ENCODE results near the gene ADAMTS16.

ADAMTS16 gene

DNA sequence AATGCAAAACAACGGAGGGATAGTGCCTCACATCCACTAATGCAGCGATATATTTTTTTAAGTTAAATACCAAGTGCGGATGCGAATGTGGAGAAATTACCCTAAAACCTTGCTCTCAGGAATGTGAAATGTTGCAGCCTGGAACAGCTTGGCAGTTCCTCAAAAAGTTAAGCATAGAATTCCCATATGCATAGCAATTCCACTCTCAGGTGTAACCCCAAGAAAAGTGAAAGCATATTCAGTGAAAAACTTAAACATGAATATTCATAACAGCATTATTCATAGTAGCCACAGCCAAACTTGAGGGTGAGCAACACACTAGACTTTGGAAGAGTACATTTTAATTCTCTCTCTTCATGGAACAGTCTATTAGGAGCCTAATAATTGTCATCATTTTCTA lies 199.1 kb downstream of the ADAMTS16 start:
- no peaks in the 10 kb centered on the region for H3K9me2 ChIP-seq (replicated peaks; ENCODE audit: insufficient read depth, low read length)
- H3K4me2 ChIP-seq (ENCODE audit: low read depth, low read length) = no peak overlapping the region
- H3K9ac ChIP-seq (ENCODE audit: low read length) = no peak overlapping the region
- H3K27me3 ChIP-seq (replicated peaks; ENCODE audit: insufficient read depth, low read length) = no peaks in the 10 kb centered on the region
- H3K27ac ChIP-seq (ENCODE audit: low read length) = no peak overlapping the region
- no peaks in the 10 kb centered on the region for H3K36me3 ChIP-seq (replicated peaks; ENCODE audit: insufficient read depth, low read length)
- H3F3A ChIP-seq (ENCODE audit: insufficient read depth, low read length) = no peaks in the 10 kb centered on the region
- no peak for DNase-seq
- H3K79me2 ChIP-seq (ENCODE audit: low read length) = no peaks in the 10 kb centered on the region
- no peaks in the 10 kb centered on the region for H4K20me1 ChIP-seq (ENCODE audit: insufficient read depth, low read length)
- H3K4me3 ChIP-seq (ENCODE audit: low read length) = no peak overlapping the region
- TF ChIP-seq EZH2 (optimal IDR thresholded peaks at IDR 0.05; ENCODE audit: low read depth, low read length) = no peak
- TF ChIP-seq, protein P1, sequence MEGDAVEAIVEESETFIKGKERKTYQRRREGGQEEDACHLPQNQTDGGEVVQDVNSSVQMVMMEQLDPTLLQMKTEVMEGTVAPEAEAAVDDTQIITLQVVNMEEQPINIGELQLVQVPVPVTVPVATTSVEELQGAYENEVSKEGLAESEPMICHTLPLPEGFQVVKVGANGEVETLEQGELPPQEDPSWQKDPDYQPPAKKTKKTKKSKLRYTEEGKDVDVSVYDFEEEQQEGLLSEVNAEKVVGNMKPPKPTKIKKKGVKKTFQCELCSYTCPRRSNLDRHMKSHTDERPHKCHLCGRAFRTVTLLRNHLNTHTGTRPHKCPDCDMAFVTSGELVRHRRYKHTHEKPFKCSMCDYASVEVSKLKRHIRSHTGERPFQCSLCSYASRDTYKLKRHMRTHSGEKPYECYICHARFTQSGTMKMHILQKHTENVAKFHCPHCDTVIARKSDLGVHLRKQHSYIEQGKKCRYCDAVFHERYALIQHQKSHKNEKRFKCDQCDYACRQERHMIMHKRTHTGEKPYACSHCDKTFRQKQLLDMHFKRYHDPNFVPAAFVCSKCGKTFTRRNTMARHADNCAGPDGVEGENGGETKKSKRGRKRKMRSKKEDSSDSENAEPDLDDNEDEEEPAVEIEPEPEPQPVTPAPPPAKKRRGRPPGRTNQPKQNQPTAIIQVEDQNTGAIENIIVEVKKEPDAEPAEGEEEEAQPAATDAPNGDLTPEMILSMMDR (IDR thresholded peaks at IDR 0.05; ENCODE audit: low read length) = no peak
- no peak for TF ChIP-seq EZH2phosphoT487 (IDR thresholded peaks at IDR 0.05; ENCODE audit: low read length)
- H2AFZ ChIP-seq (ENCODE audit: low read length) = no peak overlapping the region
- no peaks in the 10 kb centered on the region for H3K9me3 ChIP-seq (replicated peaks; ENCODE audit: insufficient read depth, low read length)
- H3K4me1 ChIP-seq (ENCODE audit: low read length) = no peaks in the 10 kb centered on the region

DNA sequence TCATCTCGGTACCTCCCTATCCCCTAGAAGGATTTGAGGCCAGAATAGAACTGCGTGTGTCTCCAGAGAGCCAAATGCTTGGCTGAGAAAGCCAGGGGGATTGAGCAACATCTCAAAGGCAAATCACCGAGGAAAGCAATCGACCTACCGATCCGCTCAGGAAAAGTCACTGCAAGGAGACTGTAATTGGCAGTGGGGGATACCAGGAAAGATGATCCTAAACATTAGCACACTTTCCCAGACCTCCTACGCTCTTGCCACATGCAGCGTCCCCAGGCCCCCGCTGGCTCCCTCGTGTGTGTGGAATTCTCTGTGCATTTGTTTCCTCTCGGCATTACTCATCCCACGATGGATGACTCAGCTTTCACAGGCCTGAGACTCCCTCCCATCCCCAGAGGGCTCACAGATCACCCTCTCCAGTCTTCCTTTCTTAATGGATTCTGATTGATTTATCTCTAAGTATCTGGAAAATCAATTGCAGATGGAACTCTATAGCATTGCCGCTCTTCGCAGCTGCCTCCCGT lies 200.1 kb downstream of the ADAMTS16 start:
- H3F3A ChIP-seq (ENCODE audit: insufficient read depth, low read length) = no peaks in the 10 kb centered on the region
- H3K36me3 ChIP-seq (replicated peaks; ENCODE audit: insufficient read depth, low read length) = no peaks in the 10 kb centered on the region
- no peaks in the 10 kb centered on the region for H3K79me2 ChIP-seq (ENCODE audit: low read length)
- no peak for DNase-seq
- no peak overlapping the region for H3K9ac ChIP-seq (ENCODE audit: low read length)
- H3K4me3 ChIP-seq (ENCODE audit: low read length) = no peak overlapping the region
- H3K27ac ChIP-seq (ENCODE audit: low read length) = no peak overlapping the region
- no peaks in the 10 kb centered on the region for H3K27me3 ChIP-seq (replicated peaks; ENCODE audit: insufficient read depth, low read length)
- no peaks in the 10 kb centered on the region for H4K20me1 ChIP-seq (ENCODE audit: insufficient read depth, low read length)
- no peaks in the 10 kb centered on the region for H3K9me3 ChIP-seq (replicated peaks; ENCODE audit: insufficient read depth, low read length)
- no peak for TF ChIP-seq EZH2 (optimal IDR thresholded peaks at IDR 0.05; ENCODE audit: low read depth, low read length)
- TF ChIP-seq, protein P1 (IDR thresholded peaks at IDR 0.05; ENCODE audit: low read length) = no peak
- no peak for TF ChIP-seq EZH2phosphoT487 (IDR thresholded peaks at IDR 0.05; ENCODE audit: low read length)
- no peaks in the 10 kb centered on the region for H3K9me2 ChIP-seq (replicated peaks; ENCODE audit: insufficient read depth, low read length)
- H2AFZ ChIP-seq (ENCODE audit: low read length) = no peak overlapping the region
- no peaks in the 10 kb centered on the region for H3K4me1 ChIP-seq (ENCODE audit: low read length)
- H3K4me2 ChIP-seq (ENCODE audit: low read depth, low read length) = no peak overlapping the region

DNA sequence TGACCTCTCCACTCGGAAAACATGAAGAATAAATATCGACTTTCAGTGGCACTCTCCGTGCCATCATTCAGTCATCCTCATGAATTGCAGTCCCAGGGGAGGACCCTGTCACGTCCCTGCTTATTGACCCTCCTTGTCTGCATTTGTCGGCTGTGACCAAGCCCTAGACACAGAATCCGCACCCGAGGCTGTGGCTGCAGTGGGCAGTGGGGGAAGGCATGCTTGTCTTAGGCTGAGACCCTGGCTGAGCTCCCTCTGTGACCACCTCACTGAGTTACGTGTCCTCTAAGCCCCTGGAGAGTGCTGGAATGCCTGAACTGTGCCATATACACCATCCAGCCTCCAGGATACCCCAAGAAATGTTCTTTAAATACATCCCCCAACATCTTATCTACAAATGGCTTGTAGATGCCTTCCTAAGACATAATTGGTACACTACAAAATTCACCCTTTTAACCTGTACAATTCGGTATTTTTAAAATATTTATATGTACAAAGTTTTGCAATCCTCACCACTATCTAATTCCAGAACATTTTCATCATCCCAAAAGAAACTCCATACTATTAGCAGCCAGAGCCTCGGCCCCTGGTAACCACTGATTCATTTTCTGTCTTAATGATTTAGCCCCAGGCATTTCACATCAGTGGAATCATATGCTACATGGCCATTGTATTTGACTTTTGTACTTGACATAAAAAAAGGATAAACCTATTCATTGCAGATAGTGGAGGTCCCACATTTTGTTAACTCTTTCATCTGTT lies 201.6 kb downstream of the ADAMTS16 start:
- no peaks in the 10 kb centered on the region for H3K4me1 ChIP-seq (ENCODE audit: low read length)
- no peak overlapping the region for H2AFZ ChIP-seq (ENCODE audit: low read length)
- H3K27me3 ChIP-seq (replicated peaks; ENCODE audit: insufficient read depth, low read length) = no peaks in the 10 kb centered on the region
- no peaks in the 10 kb centered on the region for H4K20me1 ChIP-seq (ENCODE audit: insufficient read depth, low read length)
- no peaks in the 10 kb centered on the region for H3K9me3 ChIP-seq (replicated peaks; ENCODE audit: insufficient read depth, low read length)
- H3K9me2 ChIP-seq (replicated peaks; ENCODE audit: insufficient read depth, low read length) = no peaks in the 10 kb centered on the region
- no peak overlapping the region for H3K4me2 ChIP-seq (ENCODE audit: low read depth, low read length)
- H3F3A ChIP-seq (ENCODE audit: insufficient read depth, low read length) = no peaks in the 10 kb centered on the region
- no peaks in the 10 kb centered on the region for H3K79me2 ChIP-seq (ENCODE audit: low read length)
- no peaks in the 10 kb centered on the region for H3K36me3 ChIP-seq (replicated peaks; ENCODE audit: insufficient read depth, low read length)
- no peak for DNase-seq
- TF ChIP-seq EZH2 (optimal IDR thresholded peaks at IDR 0.05; ENCODE audit: low read depth, low read length) (no peak), EZH2phosphoT487 (IDR thresholded peaks at IDR 0.05; ENCODE audit: low read length) (no peak)
- TF ChIP-seq, protein P1 (IDR thresholded peaks at IDR 0.05; ENCODE audit: low read length) = no peak
- H3K9ac ChIP-seq (ENCODE audit: low read length) = no peak overlapping the region
- no peak overlapping the region for H3K4me3 ChIP-seq (ENCODE audit: low read length)
- H3K27ac ChIP-seq (ENCODE audit: low read length) = no peak overlapping the region

Data from MM.1S (cell line).